GM12892 (cell line): Measurements from ENCODE around the gene CCDC124.
"Not testable (repeated sequence)": the region's sequence is repeated elsewhere in the genome, so short reads cannot be mapped to it uniquely, and the experiment has no call there.

Source experiments
- POLR2A ChIP-seq: IDR thresholded peaks from 2 replicates; pipeline ENCODE4 v1.6.1; 2011; ENCODE audit warnings: low read depth, low read length, control low read depth
- POLR2AphosphoS5 ChIP-seq: IDR thresholded peaks from 2 replicates; pipeline ENCODE4 v1.6.1; 2011; ENCODE audit warnings: low read depth, low read length, control low read depth

GRCh38 chr19:17919122-17919521, 13.7 kb upstream of the CCDC124 start:
- not testable (repeated sequence) for TF ChIP-seq POLR2A, POLR2AphosphoS5
